DMS153 (cell line): Measurements from ENCODE around the gene SPEN.
"Not testable (repeated sequence)": the region's sequence is repeated elsewhere in the genome, so short reads cannot be mapped to it uniquely, and the experiment has no call there.

ENCODE experiments used
- DNase-seq: peaks from one replicate; lab custom pipeline; 2025; lab: John Stamatoyannopoulos, UW

SPEN gene, protein sequence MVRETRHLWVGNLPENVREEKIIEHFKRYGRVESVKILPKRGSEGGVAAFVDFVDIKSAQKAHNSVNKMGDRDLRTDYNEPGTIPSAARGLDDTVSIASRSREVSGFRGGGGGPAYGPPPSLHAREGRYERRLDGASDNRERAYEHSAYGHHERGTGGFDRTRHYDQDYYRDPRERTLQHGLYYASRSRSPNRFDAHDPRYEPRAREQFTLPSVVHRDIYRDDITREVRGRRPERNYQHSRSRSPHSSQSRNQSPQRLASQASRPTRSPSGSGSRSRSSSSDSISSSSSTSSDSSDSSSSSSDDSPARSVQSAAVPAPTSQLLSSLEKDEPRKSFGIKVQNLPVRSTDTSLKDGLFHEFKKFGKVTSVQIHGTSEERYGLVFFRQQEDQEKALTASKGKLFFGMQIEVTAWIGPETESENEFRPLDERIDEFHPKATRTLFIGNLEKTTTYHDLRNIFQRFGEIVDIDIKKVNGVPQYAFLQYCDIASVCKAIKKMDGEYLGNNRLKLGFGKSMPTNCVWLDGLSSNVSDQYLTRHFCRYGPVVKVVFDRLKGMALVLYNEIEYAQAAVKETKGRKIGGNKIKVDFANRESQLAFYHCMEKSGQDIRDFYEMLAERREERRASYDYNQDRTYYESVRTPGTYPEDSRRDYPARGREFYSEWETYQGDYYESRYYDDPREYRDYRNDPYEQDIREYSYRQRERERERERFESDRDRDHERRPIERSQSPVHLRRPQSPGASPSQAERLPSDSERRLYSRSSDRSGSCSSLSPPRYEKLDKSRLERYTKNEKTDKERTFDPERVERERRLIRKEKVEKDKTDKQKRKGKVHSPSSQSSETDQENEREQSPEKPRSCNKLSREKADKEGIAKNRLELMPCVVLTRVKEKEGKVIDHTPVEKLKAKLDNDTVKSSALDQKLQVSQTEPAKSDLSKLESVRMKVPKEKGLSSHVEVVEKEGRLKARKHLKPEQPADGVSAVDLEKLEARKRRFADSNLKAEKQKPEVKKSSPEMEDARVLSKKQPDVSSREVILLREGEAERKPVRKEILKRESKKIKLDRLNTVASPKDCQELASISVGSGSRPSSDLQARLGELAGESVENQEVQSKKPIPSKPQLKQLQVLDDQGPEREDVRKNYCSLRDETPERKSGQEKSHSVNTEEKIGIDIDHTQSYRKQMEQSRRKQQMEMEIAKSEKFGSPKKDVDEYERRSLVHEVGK (N-terminal part only)

DNA sequence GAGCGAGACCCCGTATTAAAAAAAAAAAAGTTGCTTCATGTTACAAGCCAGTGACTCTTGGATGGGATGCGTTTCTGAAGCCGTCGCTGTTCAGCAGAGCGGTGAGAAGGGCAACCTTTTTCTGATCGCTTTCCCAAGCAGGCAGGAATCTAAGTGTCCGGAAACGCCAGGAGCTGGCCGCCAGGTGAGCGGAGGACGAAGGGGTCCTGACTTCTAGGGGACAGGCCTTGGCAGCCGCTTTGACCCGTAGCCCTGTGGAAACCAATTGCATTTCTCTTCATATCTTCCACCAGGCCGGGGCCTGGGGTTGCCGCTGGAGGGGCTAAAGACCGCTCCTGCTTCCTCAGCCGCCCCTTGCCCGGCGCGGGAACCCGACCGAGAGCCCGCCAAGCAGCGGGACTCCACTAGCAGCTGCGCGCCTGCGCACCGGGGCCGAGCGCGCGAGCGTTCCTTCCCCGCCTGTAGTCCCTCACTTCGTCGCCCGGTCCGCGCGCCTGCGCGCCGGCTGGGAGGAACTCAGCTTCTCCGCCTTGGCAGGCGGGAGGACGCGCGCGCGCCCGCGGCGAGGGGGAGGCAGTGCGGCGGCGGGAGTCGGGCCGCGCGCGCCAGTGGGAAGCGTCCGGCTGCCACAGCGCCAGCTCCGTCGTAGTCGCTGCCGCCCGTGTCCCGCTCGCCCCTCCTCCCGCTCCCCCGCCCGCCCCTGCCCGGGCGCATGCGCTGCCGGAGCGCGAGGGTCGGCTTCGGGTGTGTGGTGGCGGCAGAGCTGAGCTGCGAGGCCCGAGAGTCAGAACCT lies at the start of gene SPEN:
SPEN (plus strand) TSS at position 608 of the 793 bp plus-strand sequence. CDS start 361 bp downstream, outside the sequence.
- peak; percentile 94 for DNase-seq

DNA sequence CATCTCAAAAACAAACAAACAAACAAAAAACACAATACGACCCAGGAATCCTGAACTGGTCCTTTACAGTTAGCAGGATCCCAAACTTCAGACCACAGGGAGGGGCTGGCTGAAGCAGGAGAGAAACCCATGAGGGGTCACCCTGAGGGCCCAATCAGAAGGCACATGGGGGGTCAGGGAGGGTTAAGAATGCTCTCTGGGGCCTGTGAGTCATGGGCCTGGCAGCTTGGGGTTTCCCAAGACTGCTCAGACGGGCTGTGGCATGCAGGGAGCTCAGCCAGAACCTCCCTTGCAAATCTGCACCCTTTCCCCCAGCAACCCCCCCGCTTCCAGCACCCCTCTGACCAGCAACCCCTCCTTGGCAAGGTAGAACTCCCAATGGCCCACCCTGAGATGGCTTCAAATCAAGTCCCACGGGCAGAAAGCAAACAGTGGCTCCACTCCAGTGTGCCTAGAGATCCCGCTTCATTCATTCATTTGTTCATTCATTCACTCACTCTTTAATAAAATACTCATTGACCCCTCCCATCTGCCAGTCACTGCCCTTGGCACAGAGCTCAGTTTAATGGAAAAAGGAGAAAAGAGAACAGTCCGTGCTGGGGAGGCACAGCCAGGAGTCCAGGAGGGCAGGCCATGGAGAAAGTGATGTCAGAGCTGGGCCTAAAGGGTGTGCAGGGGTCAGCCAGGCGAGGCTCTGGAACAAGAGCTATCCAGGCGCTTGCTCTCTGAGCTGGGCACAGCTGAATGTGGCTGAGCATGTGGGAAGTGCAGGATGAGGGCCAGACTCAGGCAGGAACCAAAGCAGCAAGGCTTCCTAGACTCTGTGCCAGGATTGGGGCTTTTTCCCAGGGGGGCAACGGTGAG lies 48.3 kb upstream of the SPEN start:
- no peak for DNase-seq

GRCh38 chr1:15799928-15800835 lies 47.3 kb upstream of the SPEN start:
- no peak for DNase-seq

DNA sequence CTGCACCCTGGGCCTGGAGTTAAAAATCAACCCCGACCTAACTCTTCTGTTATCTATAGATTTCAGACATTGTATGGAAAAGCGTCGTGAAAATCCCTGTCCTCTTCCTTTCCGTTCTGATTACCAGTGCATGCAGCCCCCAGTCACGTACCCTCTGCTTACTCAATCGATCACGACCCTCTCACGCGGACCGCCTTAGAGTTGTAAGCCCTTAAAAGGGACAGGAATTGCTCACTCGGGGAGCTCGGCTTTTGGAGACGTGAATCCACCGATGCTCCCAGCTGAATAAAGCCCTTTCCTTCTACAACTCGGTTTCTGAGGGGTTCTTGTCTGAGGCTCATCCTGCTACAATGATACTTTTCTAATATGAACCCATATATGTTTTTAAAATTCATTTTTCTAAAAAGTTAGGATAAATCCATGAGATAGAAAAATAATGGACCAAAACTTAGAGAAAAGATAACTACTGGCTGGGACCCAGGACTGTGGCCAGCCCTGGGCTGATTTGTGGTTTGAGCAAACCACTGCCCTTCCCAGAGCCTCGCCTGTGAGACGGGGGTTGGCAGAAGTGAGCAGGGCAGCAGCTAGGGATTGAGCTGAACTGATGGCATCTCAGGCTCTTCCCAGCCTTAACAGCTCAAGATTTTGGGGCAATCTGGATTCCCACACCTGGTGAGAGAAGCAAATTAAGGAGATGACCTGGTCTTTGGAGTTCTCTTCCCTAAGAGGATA lies 45.1 kb upstream of the SPEN start:
- no peak for DNase-seq

GRCh38 chr1:15803380-15803779 lies 44.1 kb upstream of the SPEN start:
- DNase-seq = peak; percentile 25

DNA sequence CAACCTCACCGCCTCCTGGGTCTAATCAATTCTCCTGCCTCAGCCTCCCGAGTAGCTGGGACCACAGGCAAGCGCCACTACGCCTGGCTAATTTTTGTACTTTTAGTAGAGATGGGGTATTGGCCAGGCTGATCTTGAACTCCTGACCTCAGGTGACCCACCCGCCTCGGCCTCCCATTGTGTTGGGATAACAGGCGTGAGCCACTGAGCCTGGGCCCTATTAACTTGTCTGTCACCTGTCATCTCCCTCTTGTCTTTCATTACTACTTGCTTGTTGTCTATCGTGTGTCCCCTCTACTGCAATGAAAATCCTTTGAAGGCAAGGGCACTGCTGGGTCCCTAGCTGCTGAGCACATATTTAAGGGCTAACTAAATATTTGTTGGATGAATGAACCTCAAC lies 43.4 kb upstream of the SPEN start:
- no peak for DNase-seq

GRCh38 chr1:15807121-15807520 lies 40.4 kb upstream of the SPEN start:
- no peak for DNase-seq

GRCh38 chr1:15807549-15807948 lies 40.0 kb upstream of the SPEN start, which contains the start of gene UQCRHL:
UQCRHL (minus strand) TSS chr1:15807649; CDS start chr1:15807649, 0 bp downstream.
- DNase-seq = not testable (repeated sequence)

- no peak for DNase-seq
These were observed 38.6 kb upstream of the SPEN start for GRCh38 chr1:15808955-15809354.

DNA sequence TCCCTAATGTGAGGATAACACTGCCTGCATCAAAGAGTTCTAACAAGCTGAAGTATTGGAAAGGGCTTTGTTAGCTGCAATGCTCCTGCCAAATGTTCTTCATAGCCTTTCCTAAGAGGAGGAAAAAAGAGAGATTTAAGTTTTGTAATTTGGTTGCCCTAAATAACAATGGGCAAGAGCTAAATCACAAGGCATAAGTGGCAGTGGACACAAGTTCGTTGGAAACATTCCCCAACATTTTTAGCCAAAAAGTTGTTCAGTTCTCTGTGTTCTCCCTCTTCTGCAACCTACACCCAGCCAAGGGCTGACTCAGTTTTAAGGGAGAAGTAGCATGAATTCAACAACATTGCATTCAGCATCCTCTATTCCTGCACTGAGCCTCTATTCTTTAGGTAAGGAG lies 37.4 kb upstream of the SPEN start:
- no peak for DNase-seq

- DNase-seq = no peak
These were observed 30.8 kb upstream of the SPEN start for GRCh38 chr1:15816674-15817073.

DNA sequence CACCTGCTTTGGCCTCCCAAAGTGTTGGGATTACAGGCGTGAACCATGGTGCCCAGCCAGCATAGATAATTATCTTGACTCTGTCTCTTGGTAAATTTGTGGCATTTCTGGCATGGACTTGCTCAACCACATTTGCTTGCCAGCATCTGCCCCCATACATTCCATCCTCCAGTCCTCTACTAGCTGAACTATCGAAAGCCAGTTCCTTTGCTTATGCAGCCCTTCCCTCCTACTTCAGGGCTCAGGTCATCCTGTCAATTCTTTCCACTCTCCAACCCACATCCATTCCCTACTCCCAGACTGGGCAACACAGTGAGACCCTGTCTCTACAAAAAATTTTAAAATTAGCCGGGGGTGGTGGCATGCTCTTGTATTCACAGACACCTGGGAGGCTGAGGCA lies 27.0 kb upstream of the SPEN start:
- no peak for DNase-seq

DNA sequence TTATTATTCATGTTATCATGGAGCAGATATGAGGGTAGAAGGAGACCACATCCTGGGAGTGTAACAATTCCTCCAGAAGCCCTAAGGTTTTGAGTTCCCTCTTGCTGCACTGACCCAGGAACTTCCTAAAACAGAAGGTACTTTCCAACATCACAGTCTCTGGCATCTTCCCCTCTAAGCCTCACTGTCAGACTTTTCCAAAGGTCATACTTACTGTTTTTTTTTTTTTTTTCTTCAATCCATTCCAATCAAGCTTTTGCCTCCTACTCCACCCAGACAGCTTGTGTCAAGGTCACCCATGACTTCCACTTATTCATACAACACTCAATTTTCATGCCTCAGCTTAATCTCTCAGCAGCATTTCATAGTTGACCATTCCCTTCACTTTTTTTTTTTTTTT lies 21.7 kb upstream of the SPEN start:
- no peak for DNase-seq

GRCh38 chr1:15826810-15827507 lies 20.5 kb upstream of the SPEN start:
- DNase-seq = no peak

- DNase-seq = not testable (repeated sequence)
These were observed 19.9 kb upstream of the SPEN start for GRCh38 chr1:15827567-15827966.

GRCh38 chr1:15828931-15829330 lies 18.6 kb upstream of the SPEN start:
- DNase-seq = not testable (repeated sequence)

DNA sequence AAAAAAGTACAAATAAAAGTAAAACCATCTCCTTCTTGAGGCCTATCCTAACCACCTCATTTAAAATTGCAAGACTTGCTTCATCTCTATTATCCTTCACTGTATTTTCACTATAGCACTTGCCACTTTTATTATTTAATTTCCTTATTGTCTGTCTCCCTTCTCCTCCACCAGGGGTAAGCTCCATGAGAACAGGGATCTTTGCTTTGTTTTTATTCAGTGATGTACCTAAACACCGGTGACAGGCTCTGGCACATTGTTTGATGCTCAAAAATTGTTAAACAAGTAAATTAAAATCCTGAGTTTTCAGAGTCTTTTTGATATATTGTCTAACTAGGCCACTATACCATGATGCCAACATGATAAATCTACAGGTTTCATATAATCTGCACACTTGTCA lies 17.2 kb upstream of the SPEN start:
- DNase-seq = no peak
